SK-N-SH treated with all-trans-retinoic acid at 6 μM for 48 hours (cell line): ENCODE data around the gene ZSCAN12.

ENCODE experiments used
- ATAC-seq: fragments of 200-7000 bp; cut with Tn5 transposase; 3 replicates; pipeline ENCODE4 v1.9.1; 2020; ENCODE audit warnings: mild to moderate bottlenecking, moderate library complexity
- ARNTL ChIP-seq: fragments of 450-650 bp; formaldehyde crosslinking; IDR thresholded peaks from 2 replicates; pipeline ENCODE4 v1.5.0; 2020; ENCODE audit warnings: low read depth, mild to moderate bottlenecking, moderate library complexity, borderline replicate concordance
- BACH2 ChIP-seq: fragments of 250-450 bp; sonication (Bioruptor Pico); IDR thresholded peaks from 2 replicates; pipeline ENCODE4 v1.9.0; 2021; ENCODE audit warnings: mild to moderate bottlenecking, borderline replicate concordance
- CSDC2 ChIP-seq: fragments of 250-450 bp; sonication (Bioruptor Pico); IDR thresholded peaks from 2 replicates; pipeline ENCODE4 v1.5.0; 2020; ENCODE audit warnings: mild to moderate bottlenecking, moderate library complexity
- ESRRG ChIP-seq: fragments of 250-450 bp; sonication (Bioruptor Pico); IDR thresholded peaks from 2 replicates; pipeline ENCODE4 v1.6.1; 2021; ENCODE audit warnings: mild to moderate bottlenecking
- GLIS3 ChIP-seq: fragments of 250-450 bp; sonication (Bioruptor Pico); IDR thresholded peaks from 2 replicates; pipeline ENCODE4 v1.5.0; 2020; ENCODE audit warnings: mild to moderate bottlenecking, moderate library complexity
- ISL1 ChIP-seq: fragments of 250-450 bp; sonication (Bioruptor Pico); IDR thresholded peaks from 2 replicates; pipeline ENCODE4 v2.1.2; 2022; ENCODE audit warnings: mild to moderate bottlenecking, moderate library complexity
- OSR1 ChIP-seq: fragments of 250-450 bp; sonication (Bioruptor Pico); IDR thresholded peaks from 2 replicates; pipeline ENCODE4 v1.8.0; 2022; ENCODE audit warnings: moderate library complexity, mild to moderate bottlenecking, inconsistent platforms
- PPARA ChIP-seq: fragments of 250-450 bp; sonication (Bioruptor Pico); IDR thresholded peaks from 2 replicates; pipeline ENCODE4 v1.5.0; 2020; ENCODE audit warnings: mild to moderate bottlenecking, borderline replicate concordance
- RARB ChIP-seq: fragments of 250-450 bp; sonication (Bioruptor Pico); IDR thresholded peaks from 2 replicates; pipeline ENCODE4 v1.8.0; 2021; ENCODE audit warnings: mild to moderate bottlenecking, moderate library complexity
- SNAI2 ChIP-seq: fragments of 250-450 bp; sonication (Bioruptor Pico); IDR thresholded peaks from 2 replicates; pipeline ENCODE4 v1.5.0; 2020; ENCODE audit warnings: mild to moderate bottlenecking, moderate library complexity
- TCF4 ChIP-seq: fragments of 250-450 bp; sonication (Bioruptor Pico); IDR thresholded peaks from 2 replicates; pipeline ENCODE4 v1.8.0; 2021; ENCODE audit warnings: mild to moderate bottlenecking, moderate library complexity, borderline replicate concordance
- TOX ChIP-seq: fragments of 250-450 bp; sonication (Bioruptor Pico); IDR thresholded peaks from 2 replicates; pipeline ENCODE4 v1.8.0; 2021; ENCODE audit warnings: mild to moderate bottlenecking, moderate library complexity, borderline replicate concordance
- ZC3H10 ChIP-seq: fragments of 250-450 bp; sonication (Bioruptor Pico); IDR thresholded peaks from 2 replicates; pipeline ENCODE4 v1.5.1; 2021; ENCODE audit warnings: mild to moderate bottlenecking, moderate library complexity
- ZFP3 ChIP-seq: fragments of 250-450 bp; sonication (Bioruptor Pico); IDR thresholded peaks from 2 replicates; pipeline ENCODE4 v1.5.0; 2020; ENCODE audit warnings: mild to moderate bottlenecking, moderate library complexity
- ZFP30 ChIP-seq: fragments of 450-650 bp; formaldehyde crosslinking; IDR thresholded peaks from 2 replicates; pipeline ENCODE4 v1.5.0; 2022; ENCODE audit warnings: mild to moderate bottlenecking, moderate library complexity
- ZNF565 ChIP-seq: fragments of 450-650 bp; formaldehyde crosslinking; conservative IDR thresholded peaks from 2 replicates; pipeline ENCODE4 v1.5.0; 2020; ENCODE audit warnings: low read depth, mild to moderate bottlenecking, moderate library complexity
- ZNF70 ChIP-seq: fragments of 450-650 bp; formaldehyde crosslinking; IDR thresholded peaks from 2 replicates; pipeline ENCODE4 v1.5.0; 2020; ENCODE audit warnings: mild to moderate bottlenecking, moderate library complexity
- ZNF8 ChIP-seq: fragments of 450-650 bp; formaldehyde crosslinking; IDR thresholded peaks from 2 replicates; pipeline ENCODE4 v1.5.0; 2020; ENCODE audit warnings: mild to moderate bottlenecking, moderate library complexity
- TF ChIP-seq, protein P1 (sequence below): fragments of 250-450 bp; sonication (Bioruptor Pico); IDR thresholded peaks from 2 replicates; pipeline ENCODE4 v1.8.0; 2020; ENCODE audit warnings: mild to moderate bottlenecking, moderate library complexity, borderline replicate concordance
- TF ChIP-seq, protein P2 (sequence below): fragments of 250-450 bp; sonication (Bioruptor Pico); IDR thresholded peaks from 2 replicates; pipeline ENCODE4 v1.8.0; 2021; ENCODE audit warnings: low read depth, mild to moderate bottlenecking, moderate library complexity, borderline replicate concordance
- TF ChIP-seq, protein P3 (sequence below): fragments of 250-450 bp; sonication (Bioruptor Pico); IDR thresholded peaks from 2 replicates; pipeline ENCODE4 v1.5.0; 2020; ENCODE audit warnings: mild to moderate bottlenecking, moderate library complexity
- TF ChIP-seq, protein P4 (sequence below): fragments of 250-450 bp; sonication (Bioruptor Pico); IDR thresholded peaks from 2 replicates; pipeline ENCODE4 v1.5.1; 2020; ENCODE audit warnings: low read depth, mild to moderate bottlenecking, moderate library complexity

Gene ZSCAN12

DNA sequence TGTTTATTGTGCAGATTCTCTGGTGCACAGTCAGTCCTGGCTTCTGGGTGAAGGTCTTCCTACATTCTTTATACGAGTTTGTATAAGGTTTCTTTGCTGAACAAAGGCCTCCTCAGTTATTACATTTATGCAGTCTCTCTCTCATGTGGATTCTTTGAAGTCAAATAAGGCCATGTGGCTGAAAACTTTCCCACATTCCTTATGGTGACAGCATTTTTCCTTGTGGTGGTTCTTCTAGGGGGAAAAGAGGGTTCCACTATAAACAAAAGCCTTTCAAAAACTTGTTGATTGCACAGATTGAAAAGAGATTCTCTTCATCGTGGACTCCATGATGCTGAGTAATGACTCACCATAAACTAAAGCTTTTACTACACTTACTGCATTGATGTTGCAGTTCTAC, 19.2 kb downstream of the ZSCAN12 start:
- no peak for ATAC-seq
- TF ChIP-seq BACH2 (CRISPR knock-in tag) (no peak), RARB (CRISPR knock-in tag) (no peak), OSR1 (CRISPR knock-in tag) (no peak)
- TF ChIP-seq, protein P1, sequence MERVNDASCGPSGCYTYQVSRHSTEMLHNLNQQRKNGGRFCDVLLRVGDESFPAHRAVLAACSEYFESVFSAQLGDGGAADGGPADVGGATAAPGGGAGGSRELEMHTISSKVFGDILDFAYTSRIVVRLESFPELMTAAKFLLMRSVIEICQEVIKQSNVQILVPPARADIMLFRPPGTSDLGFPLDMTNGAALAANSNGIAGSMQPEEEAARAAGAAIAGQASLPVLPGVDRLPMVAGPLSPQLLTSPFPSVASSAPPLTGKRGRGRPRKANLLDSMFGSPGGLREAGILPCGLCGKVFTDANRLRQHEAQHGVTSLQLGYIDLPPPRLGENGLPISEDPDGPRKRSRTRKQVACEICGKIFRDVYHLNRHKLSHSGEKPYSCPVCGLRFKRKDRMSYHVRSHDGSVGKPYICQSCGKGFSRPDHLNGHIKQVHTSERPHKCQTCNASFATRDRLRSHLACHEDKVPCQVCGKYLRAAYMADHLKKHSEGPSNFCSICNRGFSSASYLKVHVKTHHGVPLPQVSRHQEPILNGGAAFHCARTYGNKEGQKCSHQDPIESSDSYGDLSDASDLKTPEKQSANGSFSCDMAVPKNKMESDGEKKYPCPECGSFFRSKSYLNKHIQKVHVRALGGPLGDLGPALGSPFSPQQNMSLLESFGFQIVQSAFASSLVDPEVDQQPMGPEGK (CRISPR knock-in tag): no peak
- TF ChIP-seq, all 23 proteins: peak for 0

DNA sequence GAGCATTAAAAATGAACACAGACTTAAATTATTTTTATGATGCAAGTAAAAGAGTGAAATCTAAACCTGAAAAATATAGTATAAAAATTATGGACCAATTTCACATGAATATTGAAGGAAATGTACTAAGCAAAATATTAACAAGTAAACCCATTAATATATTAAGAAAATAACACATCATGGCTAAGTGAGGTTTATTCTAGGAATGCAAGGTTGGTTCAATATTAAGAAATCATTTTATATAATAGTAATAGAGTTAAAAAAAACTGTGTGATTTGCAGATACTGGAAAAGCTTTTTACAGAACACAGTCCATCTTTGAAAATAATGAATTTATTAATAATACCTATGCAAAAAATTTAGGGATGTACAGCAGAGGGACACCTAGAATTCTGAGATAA, 20.9 kb downstream of the ZSCAN12 start:
- TF ChIP-seq PPARA (CRISPR knock-in tag) (no peak), ISL1 (CRISPR knock-in tag) (no peak)
- ATAC-seq: no peak

DNA sequence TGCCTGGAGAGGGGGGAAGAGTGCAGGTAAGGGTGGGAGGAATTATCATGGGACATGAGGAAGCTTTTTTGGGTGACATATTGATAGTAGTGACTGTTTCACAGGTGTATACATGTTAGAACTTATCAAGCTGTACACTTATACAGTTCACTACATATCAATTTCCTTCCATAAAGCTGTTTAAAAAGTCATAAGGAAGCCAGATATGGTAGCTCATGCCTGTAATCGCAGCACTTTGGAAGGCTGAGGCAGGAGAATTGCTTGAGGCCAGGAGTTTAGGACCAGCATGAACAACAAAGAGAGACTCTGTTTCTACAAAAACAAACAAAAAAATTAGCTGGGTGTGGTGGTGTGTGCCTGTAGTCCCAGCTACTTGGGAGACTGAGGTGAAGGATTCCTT, 21.7 kb downstream of the ZSCAN12 start:
- no peak for TF ChIP-seq ISL1 (CRISPR knock-in tag)
- TF ChIP-seq ARNTL: no peak
- no peak for TF ChIP-seq RARB (CRISPR knock-in tag)
- no peak for TF ChIP-seq ZNF70 (CRISPR knock-in tag)
- TF ChIP-seq, protein P2, sequence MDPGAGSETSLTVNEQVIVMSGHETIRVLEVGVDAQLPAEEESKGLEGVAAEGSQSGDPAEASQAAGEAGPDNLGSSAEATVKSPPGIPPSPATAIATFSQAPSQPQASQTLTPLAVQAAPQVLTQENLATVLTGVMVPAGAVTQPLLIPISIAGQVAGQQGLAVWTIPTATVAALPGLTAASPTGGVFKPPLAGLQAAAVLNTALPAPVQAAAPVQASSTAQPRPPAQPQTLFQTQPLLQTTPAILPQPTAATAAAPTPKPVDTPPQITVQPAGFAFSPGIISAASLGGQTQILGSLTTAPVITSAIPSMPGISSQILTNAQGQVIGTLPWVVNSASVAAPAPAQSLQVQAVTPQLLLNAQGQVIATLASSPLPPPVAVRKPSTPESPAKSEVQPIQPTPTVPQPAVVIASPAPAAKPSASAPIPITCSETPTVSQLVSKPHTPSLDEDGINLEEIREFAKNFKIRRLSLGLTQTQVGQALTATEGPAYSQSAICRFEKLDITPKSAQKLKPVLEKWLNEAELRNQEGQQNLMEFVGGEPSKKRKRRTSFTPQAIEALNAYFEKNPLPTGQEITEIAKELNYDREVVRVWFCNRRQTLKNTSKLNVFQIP (CRISPR knock-in tag): no peak
- no peak for TF ChIP-seq ZC3H10 (CRISPR knock-in tag)
- TF ChIP-seq ZFP30 (CRISPR knock-in tag): no peak
- no peak for TF ChIP-seq SNAI2 (CRISPR knock-in tag)
- no peak for TF ChIP-seq OSR1 (CRISPR knock-in tag)
- TF ChIP-seq TOX: no peak
- TF ChIP-seq, protein P3, sequence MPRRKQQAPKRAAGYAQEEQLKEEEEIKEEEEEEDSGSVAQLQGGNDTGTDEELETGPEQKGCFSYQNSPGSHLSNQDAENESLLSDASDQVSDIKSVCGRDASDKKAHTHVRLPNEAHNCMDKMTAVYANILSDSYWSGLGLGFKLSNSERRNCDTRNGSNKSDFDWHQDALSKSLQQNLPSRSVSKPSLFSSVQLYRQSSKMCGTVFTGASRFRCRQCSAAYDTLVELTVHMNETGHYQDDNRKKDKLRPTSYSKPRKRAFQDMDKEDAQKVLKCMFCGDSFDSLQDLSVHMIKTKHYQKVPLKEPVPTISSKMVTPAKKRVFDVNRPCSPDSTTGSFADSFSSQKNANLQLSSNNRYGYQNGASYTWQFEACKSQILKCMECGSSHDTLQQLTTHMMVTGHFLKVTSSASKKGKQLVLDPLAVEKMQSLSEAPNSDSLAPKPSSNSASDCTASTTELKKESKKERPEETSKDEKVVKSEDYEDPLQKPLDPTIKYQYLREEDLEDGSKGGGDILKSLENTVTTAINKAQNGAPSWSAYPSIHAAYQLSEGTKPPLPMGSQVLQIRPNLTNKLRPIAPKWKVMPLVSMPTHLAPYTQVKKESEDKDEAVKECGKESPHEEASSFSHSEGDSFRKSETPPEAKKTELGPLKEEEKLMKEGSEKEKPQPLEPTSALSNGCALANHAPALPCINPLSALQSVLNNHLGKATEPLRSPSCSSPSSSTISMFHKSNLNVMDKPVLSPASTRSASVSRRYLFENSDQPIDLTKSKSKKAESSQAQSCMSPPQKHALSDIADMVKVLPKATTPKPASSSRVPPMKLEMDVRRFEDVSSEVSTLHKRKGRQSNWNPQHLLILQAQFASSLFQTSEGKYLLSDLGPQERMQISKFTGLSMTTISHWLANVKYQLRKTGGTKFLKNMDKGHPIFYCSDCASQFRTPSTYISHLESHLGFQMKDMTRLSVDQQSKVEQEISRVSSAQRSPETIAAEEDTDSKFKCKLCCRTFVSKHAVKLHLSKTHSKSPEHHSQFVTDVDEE (CRISPR knock-in tag): no peak
- TF ChIP-seq ZFP3 (CRISPR knock-in tag): no peak
- no peak for TF ChIP-seq PPARA (CRISPR knock-in tag)
- no peak for TF ChIP-seq ZNF8
- no peak for TF ChIP-seq CSDC2 (CRISPR knock-in tag)
- TF ChIP-seq, protein P4, sequence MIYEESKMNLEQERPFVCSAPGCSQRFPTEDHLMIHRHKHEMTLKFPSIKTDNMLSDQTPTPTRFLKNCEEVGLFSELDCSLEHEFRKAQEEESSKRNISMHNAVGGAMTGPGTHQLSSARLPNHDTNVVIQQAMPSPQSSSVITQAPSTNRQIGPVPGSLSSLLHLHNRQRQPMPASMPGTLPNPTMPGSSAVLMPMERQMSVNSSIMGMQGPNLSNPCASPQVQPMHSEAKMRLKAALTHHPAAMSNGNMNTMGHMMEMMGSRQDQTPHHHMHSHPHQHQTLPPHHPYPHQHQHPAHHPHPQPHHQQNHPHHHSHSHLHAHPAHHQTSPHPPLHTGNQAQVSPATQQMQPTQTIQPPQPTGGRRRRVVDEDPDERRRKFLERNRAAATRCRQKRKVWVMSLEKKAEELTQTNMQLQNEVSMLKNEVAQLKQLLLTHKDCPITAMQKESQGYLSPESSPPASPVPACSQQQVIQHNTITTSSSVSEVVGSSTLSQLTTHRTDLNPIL (CRISPR knock-in tag): no peak
- no peak for TF ChIP-seq GLIS3 (CRISPR knock-in tag)
- TF ChIP-seq ESRRG (CRISPR knock-in tag): no peak
- TF ChIP-seq TCF4: no peak
- no peak for TF ChIP-seq BACH2 (CRISPR knock-in tag)
- ATAC-seq: no peak

DNA sequence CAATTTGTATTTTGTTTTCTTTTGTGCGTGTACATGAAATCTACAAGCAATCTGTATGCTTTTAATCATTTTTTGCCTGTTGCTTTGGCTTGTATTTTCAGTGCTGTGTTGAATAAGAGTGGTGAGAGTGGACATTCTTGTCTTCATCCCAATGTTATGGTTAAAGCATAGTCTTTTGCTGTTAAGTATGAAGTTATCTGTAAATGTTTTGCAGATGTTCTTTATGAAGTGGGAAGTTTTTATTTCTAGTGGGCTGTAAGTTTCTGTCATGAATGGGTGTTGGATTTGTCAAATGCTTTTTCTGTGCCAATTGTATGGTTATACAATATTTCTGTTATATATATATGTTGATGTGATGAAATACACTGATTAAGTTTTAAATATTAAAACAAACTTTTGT, 25.6 kb downstream of the ZSCAN12 start:
- ATAC-seq: no peak
- TF ChIP-seq ZFP3 (CRISPR knock-in tag) (no peak), GLIS3 (CRISPR knock-in tag) (no peak), BACH2 (CRISPR knock-in tag) (no peak), ZNF70 (CRISPR knock-in tag) (no peak), ARNTL (no peak), TOX (no peak), ZFP30 (CRISPR knock-in tag) (no peak), SNAI2 (CRISPR knock-in tag) (no peak), ZNF565 (no peak)
- TF ChIP-seq, protein P4 (CRISPR knock-in tag): no peak
- TF ChIP-seq, protein P1 (CRISPR knock-in tag): no peak
- TF ChIP-seq, protein P2 (CRISPR knock-in tag): no peak
